ENCODE results near the gene MFSD6L. TPM values are rescaled to one million over a fixed set of nuclear protein-coding genes. Genes with fewer than 3 reads are reported as not detected.

Gene MFSD6L, protein sequence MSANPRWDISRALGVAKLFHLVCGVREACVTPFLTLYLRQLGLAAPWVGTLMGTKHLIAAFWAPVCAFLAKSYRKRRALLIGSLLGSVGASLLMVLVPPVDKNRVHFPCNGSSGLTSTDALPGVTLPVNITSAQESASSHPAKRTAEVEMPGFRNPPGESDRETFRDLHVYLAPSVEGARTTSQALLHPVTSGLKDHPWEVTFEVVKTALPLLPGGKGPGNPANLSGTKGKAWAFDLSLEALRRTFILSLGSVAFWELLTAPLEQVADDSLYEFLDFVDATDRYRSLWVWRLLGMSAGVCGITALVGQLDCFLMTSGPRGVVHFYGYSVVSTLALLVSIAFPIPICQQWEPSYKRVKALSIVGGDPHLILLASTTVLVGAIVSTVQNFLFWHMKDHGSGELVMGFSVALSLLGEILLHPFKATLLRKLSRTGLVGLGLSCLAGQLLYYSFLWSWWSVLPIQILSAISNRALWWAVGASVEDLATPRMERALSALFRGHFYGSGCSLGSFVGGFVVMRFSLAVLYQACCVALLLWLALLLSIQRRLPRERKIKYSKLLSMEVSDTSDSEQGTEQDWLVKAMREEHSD
- under 1 TPM; 0.41 to 0.70 (median 0.53) TPM for polyA plus RNA-seq (ENCODE audit: insufficient read depth in 1 of 5, insufficient read length in 5 of 5, low replicate concordance in 1 of 5)
- long read RNA-seq, donor 1, partial matches to known transcripts = 0 of 2 reads
- long read RNA-seq, donor 1, other reads (novel, unspliced or antisense) = 0 of 2 reads
- long read RNA-seq, donor 2 = 0 reads
- long read RNA-seq, donor 3, partial matches to known transcripts = 0 of 1 reads
- long read RNA-seq, donor 3, other reads (novel, unspliced or antisense) = 0 of 1 reads
- long read RNA-seq, donor 4 = 0 reads
- long read RNA-seq, donor 5 = 0 reads
- long read RNA-seq, donor 6, partial matches to known transcripts = 0 of 1 reads
- long read RNA-seq, donor 6, other reads (novel, unspliced or antisense) = 0 of 1 reads
- long read RNA-seq, donor 7, partial matches to known transcripts = 0 of 1 reads
- long read RNA-seq, donor 7, other reads (novel, unspliced or antisense) = 0 of 1 reads
- long read RNA-seq, donor 8 = 0 reads

- DNase-seq = peak in 1 of 2 donors; percentile 24
Measured at GRCh38 chr17:8798846-8799569, at the start of gene MFSD6L. Gene MFSD6L, minus strand, starts transcription at chr17:8799365. Its CDS starts 245 bp downstream, at chr17:8799120.

DNA sequence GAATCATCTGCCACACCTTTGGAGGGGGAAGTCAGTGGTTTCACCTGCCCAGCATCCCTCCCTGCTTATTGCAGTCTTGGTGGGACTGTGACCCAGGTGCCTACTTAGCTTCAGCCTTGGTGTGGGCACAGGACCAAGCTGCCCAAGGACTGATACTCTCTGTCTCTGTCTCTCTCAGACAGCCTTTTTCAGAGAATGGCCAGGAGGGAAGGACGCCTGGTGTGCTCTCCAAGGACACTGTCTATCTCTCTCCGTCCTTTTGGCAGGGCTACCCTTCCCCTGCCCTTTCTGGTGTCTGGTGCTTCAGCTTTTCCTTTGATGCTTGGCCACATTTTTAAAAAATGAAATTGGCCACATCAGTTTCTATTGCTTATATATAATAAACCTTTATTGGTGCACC lies 48.7 kb upstream of the MFSD6L start:
- no peak for DNase-seq

DNA sequence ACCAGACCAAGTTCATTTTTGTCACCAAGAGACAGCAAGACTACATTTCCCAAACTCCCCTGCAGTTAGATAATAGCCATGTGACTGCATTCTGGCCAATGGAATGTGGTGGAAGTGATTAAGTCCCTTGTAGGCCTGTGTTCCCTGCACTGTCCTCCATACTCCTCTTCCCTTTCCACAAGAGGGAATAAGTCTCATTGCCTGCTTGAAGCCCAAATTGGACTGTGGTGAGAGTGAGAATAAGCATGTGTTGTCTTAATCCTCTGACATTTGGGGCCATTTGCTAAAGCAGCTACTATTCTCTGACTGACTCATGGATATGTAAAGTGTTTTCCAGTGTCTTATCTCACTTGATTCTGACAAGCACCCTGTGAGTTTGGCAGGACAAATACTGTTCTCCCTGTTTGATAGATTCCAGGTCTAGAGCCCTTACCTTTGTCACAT lies 47.6 kb upstream of the MFSD6L start:
- no peak for DNase-seq

- no peak for DNase-seq
Measured at GRCh38 chr17:8844229-8845218, 45.4 kb upstream of the MFSD6L start.

- no peak for DNase-seq
Measured at GRCh38 chr17:8843344-8843743, 44.2 kb upstream of the MFSD6L start.

DNA sequence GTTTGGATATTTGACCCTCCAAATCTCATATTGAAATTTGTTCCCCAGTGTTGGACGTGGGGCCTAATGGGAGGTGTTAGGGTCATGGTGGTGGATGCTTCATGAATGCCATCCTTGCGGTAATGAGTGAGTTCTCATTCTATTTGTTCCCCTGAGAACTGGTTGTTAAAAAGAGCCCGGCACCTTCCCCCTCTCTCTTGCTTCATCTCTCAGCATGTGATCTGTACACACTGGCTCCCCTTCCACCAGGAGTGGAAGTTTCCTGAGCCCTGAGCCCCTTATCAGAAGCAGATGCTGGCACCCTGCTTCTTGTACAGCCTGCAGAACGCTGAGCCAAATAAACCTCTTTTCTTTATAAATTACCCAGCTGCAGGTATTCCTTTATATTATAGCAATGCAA lies 42.7 kb upstream of the MFSD6L start:
- DNase-seq = no peak

DNA sequence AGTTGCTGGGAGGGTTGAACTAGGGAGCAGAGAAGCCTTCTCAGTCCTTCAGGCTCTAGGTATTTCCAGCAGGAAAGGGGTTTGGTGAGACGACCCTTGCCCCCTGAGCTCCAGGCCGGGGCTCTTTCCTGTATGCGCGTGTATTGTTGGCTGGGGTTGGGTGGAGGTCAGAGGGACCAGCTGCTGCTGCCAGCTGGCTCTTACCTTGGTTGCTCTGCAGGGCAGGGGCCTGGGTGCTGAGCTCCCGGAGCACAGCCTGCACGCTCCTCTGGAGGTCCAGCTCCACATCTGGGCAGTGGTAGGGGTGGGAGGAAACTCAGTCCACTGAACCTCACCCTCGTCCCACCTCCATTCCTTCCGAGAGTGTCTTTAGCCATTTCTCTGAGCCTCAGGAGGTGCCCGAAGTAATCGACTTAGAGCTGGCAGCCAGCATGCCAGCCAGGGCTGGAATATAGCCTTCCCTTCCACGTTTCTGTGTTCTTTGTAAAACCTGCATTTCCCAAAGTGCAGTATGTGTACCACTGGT lies 40.3 kb upstream of the MFSD6L start:
- no peak for DNase-seq

GRCh38 chr17:8838551-8839095 lies 39.5 kb upstream of the MFSD6L start:
- no peak for DNase-seq

DNA sequence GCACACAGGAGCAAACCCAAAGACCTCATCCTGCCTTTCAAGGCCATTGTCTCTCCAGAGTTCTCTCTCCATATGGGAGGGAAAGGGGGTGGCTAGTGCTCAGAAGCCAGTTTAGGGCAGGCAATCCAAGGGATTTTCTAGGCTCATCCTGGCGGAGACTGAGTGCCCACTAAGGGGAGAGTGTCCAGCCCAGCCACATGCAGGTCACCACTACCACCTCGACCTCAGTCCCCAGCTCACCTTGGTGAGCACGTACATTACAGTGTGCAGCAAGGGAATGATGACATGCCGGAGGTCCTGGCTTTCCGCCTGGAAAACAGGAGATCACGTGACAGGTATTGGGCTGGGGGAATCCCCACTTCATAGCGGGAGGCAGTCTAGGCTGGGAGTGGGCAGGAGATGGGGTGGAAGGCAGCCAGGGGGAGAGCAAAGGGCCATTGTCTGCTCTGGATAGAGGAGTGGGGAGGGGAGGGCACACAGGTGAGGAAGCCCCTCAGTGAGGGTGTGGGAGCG lies 38.5 kb upstream of the MFSD6L start:
- DNase-seq = peak in 1 of 2 donors; percentile 16

- no peak for DNase-seq
Measured at GRCh38 chr17:8836821-8837562, 37.8 kb upstream of the MFSD6L start.

- DNase-seq = no peak
Measured at GRCh38 chr17:8835631-8836364, 36.6 kb upstream of the MFSD6L start.

GRCh38 chr17:8835106-8835505 lies 35.9 kb upstream of the MFSD6L start:
- no peak for DNase-seq

GRCh38 chr17:8832711-8833352 lies 33.7 kb upstream of the MFSD6L start:
- DNase-seq = no peak

- no peak for DNase-seq
Measured at GRCh38 chr17:8831234-8831849, 32.2 kb upstream of the MFSD6L start.

DNA sequence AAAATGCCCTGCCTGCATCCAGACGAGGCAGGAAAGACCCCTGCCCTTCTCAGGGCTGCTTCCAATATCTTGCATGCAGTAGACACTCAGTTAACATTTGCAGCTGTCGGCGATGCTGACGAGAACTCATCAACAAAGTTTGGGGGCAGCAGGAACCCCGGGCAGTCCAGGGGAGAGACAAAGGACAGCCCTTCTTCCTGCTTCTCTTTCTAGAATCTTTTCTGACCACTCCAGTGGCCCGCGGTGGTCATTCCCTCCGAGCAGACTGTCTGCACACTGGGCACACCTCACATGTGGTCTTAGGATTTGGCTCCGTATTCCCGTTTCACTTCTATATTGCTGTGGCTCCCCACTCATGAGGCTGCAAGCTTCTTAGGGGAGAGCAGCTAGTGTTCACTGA lies 31.0 kb upstream of the MFSD6L start:
- DNase-seq = no peak

DNA sequence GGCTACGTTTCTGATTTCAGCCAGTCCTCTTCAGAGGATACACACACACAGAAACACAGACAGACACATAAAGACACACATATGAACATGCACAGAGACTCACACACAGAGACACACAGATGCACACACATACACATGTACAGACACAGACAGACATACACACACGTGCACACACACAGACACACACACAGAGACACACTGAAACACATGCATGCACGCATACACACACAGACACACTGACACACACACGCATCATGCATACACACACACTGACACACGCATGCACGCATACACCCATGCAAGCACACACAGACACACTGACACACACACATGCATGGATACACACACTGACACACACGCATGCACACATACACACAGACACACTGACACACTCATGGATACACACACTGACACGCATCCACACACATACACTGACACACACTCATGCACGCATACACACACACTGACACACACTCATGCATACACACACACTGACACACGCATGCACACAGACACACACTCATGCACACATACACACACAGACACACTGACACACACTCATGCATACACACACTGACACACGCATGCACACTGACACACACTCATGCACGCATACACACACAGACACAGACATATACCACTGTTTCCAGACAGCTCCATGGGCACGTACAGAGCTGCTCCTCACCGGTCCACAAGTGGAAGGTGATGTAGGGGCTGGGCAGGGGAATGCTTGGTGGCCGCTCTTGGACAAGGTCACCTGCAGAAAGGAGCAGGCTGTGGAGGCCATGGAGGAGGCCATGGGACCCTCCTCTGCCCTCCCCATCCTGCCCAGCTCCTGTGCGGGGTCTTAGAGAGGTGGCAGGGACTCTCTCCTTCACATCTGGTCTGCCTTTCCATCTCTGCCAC lies 30.1 kb upstream of the MFSD6L start:
- no peak for DNase-seq

All from right lung (tissue), 10 donors.